ENCODE results near the gene CRISP1. TPM values are rescaled to one million over a fixed set of nuclear protein-coding genes. Genes with fewer than 3 reads are reported as not detected.

Gene CRISP1
- total and polyA plus RNA-seq, 2 donors (not counting 3 experiments of a cell fraction or from before 2014, with no cell fraction given): not detected

- H2AFZ ChIP-seq (ENCODE audit: low read depth, low read length): no peak overlapping the region
Observed at GRCh38 chr6:49852975-49853374, 13.4 kb downstream of the CRISP1 start.

More at GRCh38 chr6:49852975-49853374, 13.4 kb downstream of the CRISP1 start:
- Histone ChIP-seq H3K79me2 (ENCODE audit: control insufficient read depth, insufficient read depth, low read length) (no peaks in the 10 kb centered on the region), H3K27ac (ENCODE audit: insufficient read depth, low read depth, low read length) (no peak overlapping the region), H3K9ac (replicated peaks; ENCODE audit: extremely low read depth, insufficient read depth, low read length) (no peak overlapping the region), H4K20me1 (replicated peaks; ENCODE audit: control insufficient read depth, extremely low read depth, insufficient read depth, low read length) (no peaks in the 10 kb centered on the region), H3K27me3 (ENCODE audit: control insufficient read depth in 2 of 2, insufficient read depth in 2 of 2, low read length in 2 of 2) (no peaks in the 10 kb centered on the region), H3K4me1 (ENCODE audit: control insufficient read depth, extremely low read depth, insufficient read depth, low read length) (no peaks in the 10 kb centered on the region), H3K4me3 (replicated peaks in 1 of 3; ENCODE audit: insufficient read depth in 1 of 3, low read depth in 1 of 3, low read length in 3 of 3) (no peak overlapping the region), H3K36me3 (ENCODE audit: control insufficient read depth in 2 of 2, extremely low read depth in 1 of 2, insufficient read depth in 2 of 2, low read length in 2 of 2) (no peaks in the 10 kb centered on the region), H3K9me1 (replicated peaks; ENCODE audit: control insufficient read depth, extremely low read depth, insufficient read depth, low read length) (no peaks in the 10 kb centered on the region), H3K4me2 (ENCODE audit: insufficient read depth, low read length) (no peak overlapping the region), H3K9me3 (replicated peaks; ENCODE audit: control insufficient read depth, insufficient read depth, low read length) (no peaks in the 10 kb centered on the region)
- intact Hi-C loops (cut with micrococcal nuclease) (no loop called here), dilution Hi-C loops (cut with MboI; ENCODE audit: extremely low pct_ligation_motif_present, low sequenced_read_pairs) (no loop called here)
- BruUV-seq (replicated peaks): no TSS peak
- TF ChIP-seq POLR2AphosphoS5 (IDR thresholded peaks at IDR 0.05; ENCODE audit: insufficient read depth, low read depth, low read length): no peak
- no peak for TF ChIP-seq EZH2 (IDR thresholded peaks at IDR 0.05; ENCODE audit: borderline replicate concordance, low read depth, low read length, severe bottlenecking)
- no peak for TF ChIP-seq MYC (IDR thresholded peaks at IDR 0.05; ENCODE audit: low read depth, low read length)
- TF ChIP-seq MAX (IDR thresholded peaks at IDR 0.05; ENCODE audit: insufficient read depth, insufficient read length): no peak
- no peak for TF ChIP-seq CTCF (IDR thresholded peaks at IDR 0.05; ENCODE audit: extremely low read depth in 1 of 2, insufficient read depth in 1 of 2, low read depth in 1 of 2, low read length in 2 of 2)
- TF ChIP-seq POLR2A (IDR thresholded peaks at IDR 0.05; ENCODE audit: low read depth, low read length): no peak
- TF ChIP-seq FOS (IDR thresholded peaks at IDR 0.05; ENCODE audit: borderline replicate concordance, insufficient read depth, low read length): no peak
- TF ChIP-seq JUN (IDR thresholded peaks at IDR 0.05; ENCODE audit: borderline replicate concordance, insufficient read depth, insufficient read length, low read depth): no peak
- no peak for TF ChIP-seq GATA2 (IDR thresholded peaks at IDR 0.05; ENCODE audit: insufficient read depth, insufficient read length, low read depth, low read length)
- CTCF ChIA-PET: no interaction called here
- POLR2A ChIA-PET: no interaction called here
- FAIRE-seq (no peak), DNase-seq (ENCODE audit: low read depth, low spot score) (no peak)

All from endothelial cell of umbilical vein (primary cell).